GM21423 (cell line): ENCODE data around the gene MGA.
"Not testable (repeated sequence)": the region's sequence is repeated elsewhere in the genome, so short reads cannot be mapped to it uniquely, and the experiment has no call there.

ENCODE experiments used
- ATAC-seq: cut with Tn5 transposase; IDR thresholded peaks from one replicate; pipeline ENCODE4 v1.9.1; 2021; ENCODE audit warnings: mild to moderate bottlenecking, moderate library complexity; ENCODE audit not compliant: unreplicated experiment

Gene MGA

DNA sequence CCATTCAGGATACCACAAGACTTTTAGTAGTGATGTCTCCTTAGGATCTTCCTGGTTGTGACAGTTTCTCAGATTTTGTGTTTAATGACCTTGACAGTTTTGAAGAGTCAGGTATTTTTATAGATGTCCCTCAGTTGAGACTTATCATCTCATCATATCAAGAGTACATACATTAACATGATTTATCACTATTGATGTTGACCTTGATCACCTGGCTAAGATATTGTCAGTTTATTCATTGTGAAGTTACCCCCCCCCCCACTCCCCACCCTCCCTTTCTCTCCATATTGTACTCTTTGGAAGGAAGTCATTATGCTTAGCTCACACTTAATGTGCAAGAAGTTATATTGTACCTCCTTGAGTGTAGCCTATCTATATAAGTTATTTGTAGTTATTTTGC lies 42.9 kb downstream of the MGA start:
- ATAC-seq, result no peak

DNA sequence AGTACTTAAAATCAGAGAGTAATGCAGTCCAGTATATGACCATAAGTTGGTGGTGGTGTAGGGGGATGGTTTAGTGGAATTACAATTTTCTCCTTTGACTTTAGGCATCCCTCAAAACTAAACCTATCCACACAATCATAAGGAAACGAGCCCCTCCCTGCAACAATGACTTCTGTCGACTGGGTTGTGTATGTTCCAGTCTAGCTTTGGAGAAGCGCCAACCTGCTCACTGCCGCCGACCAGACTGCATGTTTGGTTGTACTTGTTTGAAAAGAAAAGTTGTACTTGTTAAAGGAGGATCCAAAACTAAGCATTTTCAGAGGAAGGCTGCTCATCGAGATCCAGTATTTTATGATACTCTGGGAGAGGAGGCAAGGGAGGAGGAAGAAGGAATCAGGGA lies 52.8 kb downstream of the MGA start:
- ATAC-seq, result no peak

DNA sequence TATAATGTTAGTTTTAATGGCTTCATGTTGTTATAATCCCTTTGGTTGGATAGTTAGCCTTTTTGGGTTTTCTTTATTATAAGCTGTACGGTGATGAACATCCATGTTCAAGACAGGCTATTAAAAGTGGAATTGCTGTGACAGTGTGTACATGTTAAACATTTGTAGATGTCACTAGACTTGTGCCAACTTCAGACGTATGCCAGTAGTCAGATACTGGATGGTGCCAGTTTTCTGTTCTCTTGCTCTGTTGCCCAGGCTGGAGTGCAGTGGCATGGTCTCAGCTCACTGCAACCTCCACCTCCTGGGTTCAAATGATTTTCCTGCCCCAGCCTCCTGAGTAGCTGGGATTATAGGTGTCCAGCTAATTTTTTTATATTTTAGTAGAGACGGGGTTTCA lies 54.1 kb downstream of the MGA start:
- ATAC-seq, result no peak

DNA sequence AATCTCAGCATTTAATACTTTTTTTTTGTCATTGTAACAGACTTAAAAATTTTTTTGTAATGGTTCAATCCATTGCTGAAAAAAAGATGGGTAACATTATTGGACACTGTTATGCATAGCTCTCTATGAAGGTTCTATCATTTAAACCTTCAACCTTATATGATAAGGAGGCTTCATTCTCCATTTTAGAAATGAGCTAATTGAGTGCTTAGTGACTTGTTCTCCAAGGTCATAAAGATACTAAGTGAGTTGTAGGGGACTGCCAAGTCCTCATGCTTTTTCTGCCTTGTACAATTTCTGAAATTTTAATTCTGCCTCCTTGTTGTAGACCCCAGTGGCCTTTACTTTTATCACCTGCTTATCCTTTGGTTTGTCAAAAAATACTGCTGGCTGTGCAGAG lies 56.7 kb downstream of the MGA start:
- ATAC-seq, result no peak

DNA sequence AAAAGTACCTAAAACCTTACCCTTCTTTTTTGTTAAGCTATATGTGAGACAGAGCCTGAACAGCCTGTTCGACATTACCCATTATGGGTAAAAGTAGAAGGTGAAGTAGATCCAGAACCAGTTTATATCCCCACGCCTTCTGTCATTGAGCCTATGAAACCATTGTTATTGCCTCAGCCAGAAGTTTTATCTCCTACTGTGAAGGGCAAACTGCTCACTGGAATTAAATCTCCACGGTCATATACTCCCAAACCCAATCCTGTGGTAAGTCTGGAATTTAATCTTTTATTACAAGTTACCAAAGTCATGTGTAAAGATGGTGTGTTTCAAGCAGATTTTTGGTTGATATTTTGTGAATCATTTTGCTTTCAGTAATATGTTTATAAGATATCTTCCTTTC lies 66.9 kb downstream of the MGA start:
- no peak for ATAC-seq

DNA sequence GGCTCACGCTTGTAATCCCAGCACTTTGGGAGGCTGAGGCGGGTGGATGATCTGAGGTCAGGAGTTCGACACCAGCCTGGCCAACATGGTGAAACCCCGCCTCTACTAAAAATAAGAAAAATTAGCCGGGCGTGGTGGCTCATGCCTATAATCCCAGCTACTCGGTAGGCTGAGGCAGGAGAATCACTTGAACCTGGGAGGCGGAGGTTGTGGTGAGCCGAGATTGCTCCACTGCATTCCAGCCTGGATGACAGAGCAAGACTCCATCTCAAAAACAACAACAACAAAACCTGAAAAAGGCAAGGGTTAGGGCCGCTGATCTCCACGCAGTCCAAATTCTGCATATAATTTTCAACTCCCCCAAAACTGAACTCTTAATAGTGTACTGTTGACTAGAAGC lies 67.9 kb downstream of the MGA start:
- ATAC-seq, result not testable (repeated sequence)

DNA sequence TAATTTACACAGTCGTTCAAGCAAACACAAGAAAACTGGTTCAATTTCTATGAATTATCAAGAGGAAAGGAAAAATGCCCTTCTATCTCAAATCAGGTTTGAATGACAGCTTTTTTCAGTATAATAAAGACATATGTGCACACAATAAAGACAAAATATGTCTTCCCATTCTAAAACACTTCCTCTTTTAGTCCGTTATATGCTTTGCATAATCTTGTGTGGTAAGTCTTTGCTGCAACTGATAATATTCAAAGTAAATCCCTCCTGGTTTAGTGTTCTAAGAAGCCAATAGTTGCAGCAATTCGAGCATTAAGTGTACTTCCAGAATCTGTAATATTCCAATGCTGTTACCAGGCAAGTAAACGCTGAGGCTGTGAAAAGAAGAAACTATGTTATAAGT lies 70.3 kb downstream of the MGA start:
- no peak for ATAC-seq

DNA sequence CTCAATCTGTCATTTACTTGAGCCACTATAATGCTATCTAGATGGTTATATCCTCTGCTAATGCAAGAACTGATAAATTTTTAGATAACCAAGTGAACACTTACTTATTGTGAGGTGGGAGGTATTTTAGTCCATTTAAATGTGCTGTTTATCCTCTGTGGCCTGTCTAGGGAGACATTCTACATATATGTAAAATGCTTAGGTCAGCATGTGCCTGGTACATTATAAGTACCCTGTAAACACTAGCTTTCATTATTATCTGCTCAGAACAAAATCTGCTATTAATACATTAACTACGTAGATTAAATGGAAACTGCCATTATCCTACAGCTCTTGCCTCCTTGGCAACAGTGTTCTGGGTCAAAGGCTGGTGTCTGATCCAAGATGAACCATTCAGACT lies 72.3 kb downstream of the MGA start:
- no peak for ATAC-seq

DNA sequence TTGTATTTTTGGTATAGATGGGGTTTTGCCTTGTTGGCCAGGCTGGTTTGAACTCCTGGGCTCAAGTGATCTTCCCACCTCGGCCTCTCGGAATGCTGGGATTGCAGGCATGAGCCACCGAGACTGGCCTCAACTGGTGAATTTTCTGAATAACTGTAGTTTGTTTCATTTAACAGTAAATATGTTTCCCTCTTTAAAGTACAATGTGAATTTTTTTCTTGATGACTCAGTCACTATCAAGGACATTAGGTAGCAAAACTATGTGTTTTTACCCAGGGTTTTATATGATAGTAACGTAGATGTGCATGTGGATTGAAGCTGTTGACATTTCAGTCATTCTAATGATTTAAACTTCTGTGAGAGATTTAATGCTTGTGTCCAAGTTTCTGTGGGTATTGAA lies 73.9 kb downstream of the MGA start:
- no peak for ATAC-seq

DNA sequence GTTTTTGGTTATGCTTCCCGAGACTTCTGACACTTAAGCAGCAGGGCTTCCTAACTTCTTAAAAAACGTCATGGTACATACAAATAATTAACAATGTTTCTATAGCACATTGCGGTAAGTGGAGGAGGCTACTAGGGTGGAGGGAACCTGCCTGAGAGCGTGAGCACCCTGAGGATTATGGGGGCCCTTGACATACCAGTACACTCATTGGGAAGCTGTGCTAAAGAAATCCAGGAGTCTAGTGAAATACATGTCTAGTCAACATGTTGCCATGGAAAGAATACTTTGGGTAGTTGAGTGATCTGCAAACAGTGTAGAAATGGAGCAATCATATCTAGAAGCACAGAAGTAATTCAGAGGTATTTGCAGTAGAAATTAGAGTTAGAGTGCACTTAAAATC lies 74.8 kb downstream of the MGA start:
- ATAC-seq, result no peak

DNA sequence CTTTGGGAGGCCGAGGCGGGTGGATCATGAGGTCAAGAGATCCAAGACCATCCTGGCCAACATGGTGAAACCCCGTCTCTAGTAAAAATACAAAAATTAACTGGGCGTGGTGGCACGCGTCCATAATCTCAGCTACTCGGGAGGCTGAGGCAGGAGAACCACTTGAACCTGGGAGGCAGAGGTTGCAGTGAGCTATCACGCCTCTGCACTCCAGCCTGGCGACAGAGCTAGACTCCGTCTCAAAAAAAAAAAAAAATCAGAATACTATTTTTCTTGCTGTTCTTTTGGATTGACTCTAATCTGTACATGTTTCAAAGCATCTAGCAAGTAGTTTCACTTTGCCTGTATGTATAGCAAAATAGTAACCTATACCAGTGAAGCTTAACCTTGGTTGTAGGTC lies 75.3 kb downstream of the MGA start:
- not testable (repeated sequence) for ATAC-seq

DNA sequence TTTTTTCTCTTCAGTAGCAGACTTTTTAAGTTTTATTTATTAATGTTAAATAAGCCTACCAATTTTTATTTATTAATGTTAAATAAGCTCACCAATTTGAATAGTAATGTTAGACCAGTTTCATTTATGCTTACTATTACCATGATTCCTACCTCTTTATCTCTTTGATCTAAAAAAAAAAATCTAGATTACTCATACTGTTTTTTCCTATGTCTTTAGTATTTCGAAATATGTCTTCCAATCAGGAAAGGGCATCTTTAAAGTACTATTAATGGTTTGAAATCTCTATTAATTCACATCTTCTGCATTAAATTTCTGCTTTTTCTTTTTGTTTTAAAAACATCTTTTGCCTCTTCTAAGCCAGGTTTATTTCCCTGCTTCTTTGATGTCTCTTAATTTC lies 86.6 kb downstream of the MGA start:
- ATAC-seq, result no peak

DNA sequence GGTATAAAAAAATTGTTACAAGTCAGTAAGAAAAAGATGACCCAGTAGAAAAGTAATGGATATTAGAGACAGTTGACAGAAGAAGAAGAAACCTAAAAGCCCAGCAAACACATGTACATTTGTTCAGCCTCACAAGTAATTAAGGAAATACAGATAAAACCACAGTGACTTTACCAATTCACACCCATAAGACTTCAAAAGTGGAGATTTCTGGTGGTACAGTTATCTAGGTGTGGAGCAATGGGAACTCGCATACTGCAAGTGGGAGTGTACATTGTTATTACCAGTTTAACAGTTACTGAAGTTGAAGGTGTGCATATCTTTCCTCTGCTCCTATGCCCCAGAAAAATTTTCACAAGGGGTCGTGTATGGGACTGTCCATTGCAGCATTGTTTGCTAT lies 96.0 kb downstream of the MGA start:
- ATAC-seq, result no peak

DNA sequence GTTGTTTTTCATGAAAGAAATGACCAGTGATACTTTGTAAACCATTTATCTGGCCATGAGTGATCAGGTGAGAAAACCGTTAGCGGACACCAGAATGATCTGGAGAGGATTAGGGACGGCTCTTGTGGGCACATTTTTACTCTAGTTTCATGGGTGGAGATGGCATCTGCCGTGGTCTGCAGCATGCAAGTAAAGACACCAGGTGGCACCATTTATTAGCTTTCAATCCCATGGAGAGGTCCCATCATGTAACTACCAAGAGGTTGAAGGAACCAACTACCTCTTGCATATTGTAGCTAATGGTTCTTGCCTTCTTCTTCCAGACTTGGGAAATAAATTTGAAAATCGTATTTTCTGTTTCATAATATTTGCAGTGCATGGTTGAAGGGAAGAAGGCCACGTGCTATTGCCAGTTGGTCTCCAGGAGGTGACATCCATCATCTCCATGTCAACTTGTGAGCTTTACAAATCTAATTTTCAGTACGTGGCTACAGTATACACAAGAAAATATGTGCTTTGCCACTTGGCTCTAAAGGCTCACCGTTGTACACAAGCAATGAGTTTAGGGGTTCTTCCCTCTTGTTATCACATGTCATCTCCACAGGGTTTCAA lies 112.6 kb downstream of the MGA start:
- no peak for ATAC-seq

DNA sequence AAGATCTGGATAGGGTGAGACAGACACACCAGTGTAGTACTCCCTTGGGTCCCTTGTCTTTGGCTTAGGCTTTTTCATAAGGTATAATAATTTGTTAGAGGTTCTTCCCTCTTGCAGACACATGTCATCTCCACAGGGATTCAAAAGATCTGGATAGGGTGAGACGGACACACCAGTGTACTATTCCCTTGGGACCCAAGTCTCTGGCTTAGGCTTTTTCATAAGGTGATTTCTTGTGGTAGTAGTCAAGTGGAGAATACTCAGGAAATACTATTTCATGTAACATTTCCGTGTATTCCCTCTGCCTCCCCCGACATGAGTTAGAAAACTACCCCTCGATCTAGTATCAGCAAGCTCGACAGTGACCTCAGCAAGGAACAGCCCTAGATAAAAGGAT lies 113.1 kb downstream of the MGA start:
- no peak for ATAC-seq

DNA sequence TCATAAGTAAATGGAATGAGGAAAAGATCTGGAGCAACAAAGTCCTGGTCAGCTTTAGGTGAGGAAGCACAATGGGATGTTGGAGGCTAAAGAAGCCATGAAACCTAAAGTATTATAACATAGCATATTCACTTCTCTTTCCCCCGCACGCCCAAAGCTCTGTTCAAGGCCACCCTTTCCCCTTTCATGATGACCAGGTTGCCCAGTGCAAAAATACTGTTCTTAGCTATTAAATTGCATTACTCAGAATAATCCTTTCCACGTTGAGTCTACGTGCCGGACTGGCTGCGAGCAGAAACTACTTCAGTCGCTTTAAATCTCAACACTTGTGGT lies 113.5 kb downstream of the MGA start:
- no peak for ATAC-seq

DNA sequence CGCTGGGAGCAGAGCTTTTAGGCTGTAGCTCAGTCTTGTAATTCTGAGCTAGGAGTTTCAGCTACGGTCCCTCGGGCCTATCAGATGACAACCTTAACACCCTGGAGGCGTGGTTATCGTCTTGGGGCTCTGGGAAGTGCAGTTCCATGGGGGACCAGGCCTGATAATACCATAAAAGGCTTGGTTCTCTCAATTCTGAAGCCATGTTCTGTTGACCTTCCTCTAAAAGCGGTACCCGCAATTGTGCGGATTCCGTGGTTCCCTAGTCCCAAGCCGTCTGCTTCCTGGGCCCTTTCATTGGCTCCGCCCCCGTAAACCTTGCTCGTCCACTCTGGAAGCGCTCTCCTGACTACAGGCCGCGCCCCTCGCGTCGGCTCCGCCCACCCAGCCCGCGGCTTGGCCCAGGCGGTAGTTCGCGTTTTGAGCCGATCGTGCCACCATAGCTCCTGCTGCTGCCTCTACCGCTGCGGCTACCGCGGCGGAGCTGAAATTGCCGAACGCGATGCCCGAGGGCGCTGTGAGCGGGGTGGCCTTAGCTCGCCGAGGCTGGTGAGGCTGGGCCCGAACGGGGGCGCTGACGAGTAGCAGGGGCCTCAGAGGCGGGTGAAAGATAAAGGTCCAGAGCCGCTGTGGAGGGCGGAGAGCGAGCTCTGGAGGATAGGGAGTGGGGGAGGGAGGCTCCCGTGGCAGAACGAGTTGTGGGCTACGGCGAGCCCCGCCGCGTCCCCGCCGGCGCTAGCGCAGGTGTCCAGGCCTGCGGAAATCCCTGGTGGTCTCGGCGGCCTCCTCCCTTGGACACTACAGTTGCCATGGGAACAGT lies 114.1 kb downstream of the MGA start, which contains the start of gene MAPKBP1:
TSS of gene MAPKBP1 (plus strand) at position 423 of the 820 bp plus-strand sequence. CDS start 792 bp downstream, outside the sequence.
- ATAC-seq, result peak; percentile 78

DNA sequence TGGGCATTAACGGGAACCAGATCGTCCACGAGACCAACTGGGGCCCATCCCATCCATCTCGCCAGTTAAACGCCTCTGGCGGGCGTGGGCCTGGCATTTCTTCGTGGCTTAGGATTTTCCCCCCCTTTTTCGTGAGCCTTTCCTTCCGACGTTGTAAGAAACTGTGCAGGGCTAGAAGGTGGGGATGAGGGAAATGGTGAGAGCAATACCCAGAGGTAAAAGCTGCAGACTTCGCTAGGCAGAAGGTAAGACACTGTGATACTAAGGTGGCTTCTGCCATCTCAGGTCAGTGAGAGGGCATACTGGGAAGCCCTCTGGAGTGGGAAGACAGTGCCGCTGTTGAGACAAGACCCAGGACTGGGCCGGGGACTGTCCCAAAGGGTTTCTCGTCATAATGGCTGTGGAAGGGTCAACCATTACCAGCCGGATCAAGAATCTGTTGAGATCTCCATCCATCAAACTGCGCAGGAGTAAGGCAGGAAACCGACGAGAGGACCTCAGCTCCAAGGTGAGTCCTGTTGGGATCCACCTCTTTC lies 114.7 kb downstream of the MGA start:
- ATAC-seq, result no peak

DNA sequence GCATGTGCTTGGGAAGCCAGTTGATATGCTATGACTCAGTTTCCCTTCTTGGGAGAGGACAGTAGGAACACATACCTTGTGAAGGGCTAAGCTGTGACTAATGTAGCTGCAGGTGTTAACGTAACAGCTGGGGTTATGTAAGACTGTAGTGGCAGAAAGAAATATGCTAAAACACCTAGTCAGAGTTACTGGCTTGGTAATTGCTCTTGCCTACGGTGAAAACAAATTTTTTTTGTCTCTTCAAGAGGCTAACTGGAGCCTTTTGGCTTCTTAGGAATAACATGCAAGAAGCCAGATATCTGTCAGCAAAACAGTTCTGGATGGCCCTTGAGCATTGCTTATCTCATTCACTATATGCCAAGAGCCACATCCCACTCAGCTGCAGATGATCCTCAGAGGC lies 115.4 kb downstream of the MGA start:
- ATAC-seq, result no peak

DNA sequence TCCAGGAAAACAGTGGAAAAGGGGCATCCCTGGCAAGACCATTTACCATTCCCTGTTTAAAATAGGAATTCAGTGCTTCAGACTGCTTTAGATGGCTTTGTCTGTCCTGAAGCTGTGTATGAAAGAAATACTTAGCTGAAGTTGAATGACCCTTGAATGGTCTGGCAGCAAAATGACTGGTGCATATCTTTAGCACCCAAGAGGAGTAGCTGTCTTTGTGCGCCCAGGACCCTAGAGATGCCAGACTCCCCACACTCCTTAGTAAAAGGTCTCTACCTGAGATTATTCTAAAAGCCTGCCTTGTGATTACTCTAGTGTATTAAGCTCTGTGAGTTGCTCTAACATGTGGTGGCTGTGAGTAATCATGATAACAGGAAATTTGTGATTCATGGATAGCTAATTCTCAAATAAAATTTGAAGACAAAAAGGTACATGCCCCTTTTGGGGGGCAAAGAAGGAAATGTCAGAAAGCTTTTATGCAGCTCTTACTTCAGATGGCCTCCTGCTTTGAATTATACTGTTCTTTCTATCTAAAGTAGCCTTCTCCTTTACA lies 117.3 kb downstream of the MGA start:
- ATAC-seq, result no peak

DNA sequence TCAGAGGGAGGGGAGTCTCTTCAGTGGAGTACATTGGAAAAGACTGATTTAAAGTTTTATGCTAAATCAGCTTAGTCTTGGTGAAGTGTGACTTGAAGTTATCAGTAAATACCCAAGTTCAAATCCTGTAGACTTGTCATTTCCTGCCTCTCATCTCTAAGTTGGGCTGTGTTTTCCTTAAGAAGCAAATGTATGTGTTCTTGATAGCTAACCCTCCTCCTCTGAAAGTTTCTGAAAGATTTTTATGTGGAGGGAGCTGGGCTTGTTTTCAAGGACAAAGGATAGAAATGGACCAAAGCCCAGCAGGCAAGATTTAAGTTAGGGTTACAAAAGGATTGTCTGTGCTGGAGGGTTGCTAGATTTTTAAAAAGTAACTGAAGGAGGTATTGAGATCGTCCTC lies 118.3 kb downstream of the MGA start:
- ATAC-seq, result no peak

DNA sequence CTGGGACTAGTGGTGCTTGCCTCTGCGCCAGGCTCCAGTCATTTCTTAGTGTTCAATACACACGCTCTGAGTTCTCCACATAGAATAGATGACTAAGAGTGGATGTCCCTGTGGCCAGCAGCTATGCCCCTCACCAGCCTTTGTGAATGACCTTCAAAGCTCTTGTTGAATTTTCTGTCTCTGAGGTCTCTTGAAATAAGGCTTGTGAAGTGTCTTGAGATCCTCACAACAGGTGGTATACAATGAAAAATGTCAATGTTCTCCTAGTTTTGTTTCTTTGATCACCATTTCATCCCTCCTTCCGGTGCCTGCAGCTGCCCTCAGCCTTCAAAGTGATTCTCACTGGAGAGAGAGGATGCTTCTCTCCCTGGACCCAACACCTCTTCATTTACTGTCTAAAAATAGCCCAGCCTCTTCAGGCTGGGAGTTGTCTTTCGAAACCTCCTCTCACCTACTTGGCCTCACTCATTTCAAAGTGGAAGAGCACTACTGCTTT lies 119.5 kb downstream of the MGA start:
- no peak for ATAC-seq
